ENCODE results near the gene PI16.
"Not testable (repeated sequence)": the region's sequence is repeated elsewhere in the genome, so short reads cannot be mapped to it uniquely, and the experiment has no call there.

Gene PI16

DNA sequence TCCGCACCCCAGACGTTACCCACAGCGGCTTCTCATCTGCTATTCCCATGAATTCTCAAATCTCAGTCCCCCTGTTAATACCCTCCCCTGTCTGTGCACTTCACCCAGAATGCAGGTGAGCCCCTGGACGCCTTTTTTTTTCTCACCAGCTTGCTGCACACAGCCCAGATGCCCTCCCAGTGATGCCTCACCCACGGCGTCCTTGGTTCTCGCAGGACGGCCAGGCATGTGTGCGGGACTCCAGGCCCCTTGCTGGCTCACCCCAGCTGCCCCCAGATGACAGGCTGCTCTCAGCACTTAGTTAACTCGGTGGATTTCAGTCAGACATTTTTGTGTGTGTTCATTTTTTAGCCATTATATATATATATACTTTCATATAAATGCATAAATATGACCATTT is 25.4 kb upstream of the PI16 start:
- no peak for DNase-seq

GRCh38 chr6:36929607-36930006 is 24.9 kb upstream of the PI16 start:
- DNase-seq = no peak

DNA sequence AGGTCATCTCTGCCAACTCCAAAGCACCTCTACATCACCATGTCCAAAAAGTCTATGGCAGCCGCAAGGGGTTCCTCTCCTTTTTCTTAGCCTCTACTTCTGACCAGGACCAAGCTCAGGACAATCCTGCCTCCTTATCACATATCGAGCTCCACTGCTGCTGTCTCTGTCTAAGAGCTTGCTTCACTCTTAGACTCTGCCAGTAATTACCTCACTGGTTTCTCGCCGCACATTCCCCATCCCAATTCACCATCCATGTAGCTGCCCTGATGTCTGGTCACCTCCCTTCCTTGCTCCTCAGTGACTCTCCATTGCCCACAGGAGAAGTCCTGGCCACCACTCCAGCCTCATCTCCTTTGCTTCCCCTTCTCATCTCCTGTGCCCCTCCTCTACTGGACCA is 24.1 kb upstream of the PI16 start:
- no peak for DNase-seq

DNA sequence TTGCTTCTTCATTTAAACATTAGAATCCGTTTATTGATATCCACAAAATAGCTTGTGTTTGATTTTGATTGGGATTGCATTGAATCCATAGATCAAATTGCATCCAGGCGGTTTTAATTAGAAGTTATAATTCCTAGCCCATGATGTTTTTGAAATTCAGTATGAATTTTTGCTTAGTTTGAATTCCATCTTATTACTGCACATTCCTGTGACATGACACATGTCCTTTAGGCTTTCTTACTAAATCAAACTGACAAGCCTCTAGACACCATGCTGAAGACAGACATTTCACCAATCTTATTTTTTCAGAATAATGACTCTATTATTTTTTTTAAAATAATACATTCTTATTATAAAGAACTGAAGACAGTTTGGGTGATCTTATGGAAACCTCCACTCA is 21.4 kb upstream of the PI16 start:
- no peak for DNase-seq

DNA sequence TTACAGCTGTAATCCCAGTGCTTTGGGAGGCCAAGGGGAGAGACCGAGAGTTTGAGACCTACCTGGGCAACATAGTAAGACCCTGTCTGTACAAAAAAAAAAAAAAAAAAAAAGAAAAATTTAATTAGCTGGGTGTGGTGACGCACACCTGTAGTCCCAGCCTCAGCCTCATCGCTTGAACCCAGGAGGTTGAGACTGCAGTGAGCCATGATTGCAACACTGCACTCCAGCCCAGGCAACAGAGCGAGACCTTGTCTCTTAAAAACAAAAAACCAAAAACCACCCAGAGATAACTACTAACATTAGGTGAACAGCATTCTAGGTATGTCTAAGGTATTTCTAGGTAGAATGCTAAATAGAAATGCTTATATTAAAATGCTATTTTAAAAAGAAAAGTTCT is 21.0 kb upstream of the PI16 start:
- DNase-seq = no peak

DNA sequence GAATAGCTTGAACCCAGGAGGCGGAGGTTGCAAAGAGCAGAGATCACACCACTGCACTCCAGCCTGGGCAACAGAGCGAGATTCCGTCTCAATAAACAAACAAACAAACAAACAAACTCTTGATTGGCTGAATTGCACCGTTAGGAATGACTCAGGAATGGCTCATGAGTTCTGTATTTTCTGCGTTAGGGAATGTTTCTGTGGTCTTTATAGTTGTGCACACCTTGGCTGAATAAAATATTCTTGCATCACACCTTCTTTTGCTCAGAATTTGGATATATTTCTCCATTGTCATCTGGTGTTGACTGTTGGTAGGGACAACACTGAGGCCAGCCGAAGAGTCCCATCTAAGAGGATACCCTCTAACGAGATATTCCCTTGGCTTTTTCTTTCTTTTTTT is 19.6 kb upstream of the PI16 start:
- DNase-seq = no peak

DNA sequence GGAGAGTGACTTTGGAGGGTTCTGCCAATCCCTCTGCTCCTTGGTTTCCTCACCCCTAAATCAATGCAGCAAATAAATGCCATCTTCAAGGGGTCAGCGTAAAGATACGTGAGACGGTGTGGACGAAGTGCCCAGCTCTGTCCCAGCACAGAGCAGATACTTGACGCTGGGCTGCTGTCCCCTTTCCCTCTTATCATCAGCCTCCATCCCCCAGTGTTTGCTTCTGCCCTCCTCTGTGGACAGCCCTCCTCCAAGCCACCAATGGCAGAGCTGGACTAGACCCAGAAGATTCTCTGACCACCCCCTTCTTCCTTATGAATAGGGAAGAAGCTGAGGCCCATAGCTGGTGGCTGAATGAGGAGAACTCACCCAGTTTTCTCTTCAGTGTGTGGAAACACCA is 17.7 kb upstream of the PI16 start:
- no peak for DNase-seq

DNA sequence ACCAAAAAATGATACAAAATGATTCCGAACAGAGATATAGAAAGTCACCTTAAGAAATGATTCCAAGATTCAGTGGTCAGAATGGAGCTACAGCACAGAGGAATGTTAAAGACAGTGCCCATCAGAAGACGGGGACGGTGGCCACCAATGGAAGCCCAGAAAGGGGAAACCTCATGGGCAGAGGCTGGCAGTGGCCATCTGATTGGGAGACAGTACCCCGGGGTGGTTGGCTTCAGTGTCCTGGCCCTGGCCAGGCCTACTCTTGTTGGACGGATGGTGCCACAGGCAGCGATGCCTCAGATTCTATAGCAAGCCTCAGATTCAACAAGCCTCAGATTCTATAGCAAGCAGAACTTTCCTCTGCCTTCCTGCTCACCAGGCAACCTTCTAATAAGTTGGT is 16.6 kb upstream of the PI16 start:
- DNase-seq = no peak

DNA sequence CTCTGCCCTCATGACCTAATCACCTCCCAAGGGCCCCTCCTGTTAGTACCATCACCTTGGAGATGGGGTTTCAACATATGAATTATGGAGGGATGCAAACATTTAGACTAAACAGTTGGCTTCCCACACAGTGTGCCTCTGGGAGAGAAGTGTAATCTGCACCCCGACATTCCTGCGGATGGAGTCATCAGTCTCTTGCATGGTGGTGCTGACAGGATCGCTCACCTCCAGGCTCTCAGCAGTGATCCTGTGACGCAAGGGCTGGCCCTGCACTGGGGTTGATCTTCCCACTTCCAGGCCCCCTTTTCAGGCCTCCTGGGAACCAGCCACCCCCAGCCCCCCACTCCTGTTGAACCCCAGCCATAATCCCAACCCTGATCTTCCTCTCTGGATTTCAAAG is 16.0 kb upstream of the PI16 start:
- no peak for DNase-seq

DNA sequence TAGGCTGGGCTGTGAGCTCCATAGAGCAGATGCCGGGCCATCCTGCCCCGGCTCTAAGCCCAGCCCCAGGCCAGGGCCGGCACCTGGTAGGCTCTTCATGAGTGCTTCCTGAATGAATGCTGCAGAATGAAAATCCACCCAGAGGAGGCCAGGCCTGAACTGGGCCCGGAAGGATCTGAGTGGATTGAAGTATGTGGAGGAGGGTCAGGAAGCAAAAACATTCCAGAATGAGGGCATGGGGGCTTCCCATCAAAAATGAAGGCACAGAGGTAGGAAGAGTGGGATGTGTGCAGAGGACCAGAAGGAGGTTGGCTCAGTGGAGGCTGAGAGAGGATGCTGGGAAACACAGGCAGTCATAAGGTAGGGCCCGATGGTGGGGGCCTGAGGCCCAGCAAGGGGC is 15.5 kb upstream of the PI16 start:
- DNase-seq = not testable (repeated sequence)

GRCh38 chr6:36940027-36940426 is 14.5 kb upstream of the PI16 start:
- no peak for DNase-seq

DNA sequence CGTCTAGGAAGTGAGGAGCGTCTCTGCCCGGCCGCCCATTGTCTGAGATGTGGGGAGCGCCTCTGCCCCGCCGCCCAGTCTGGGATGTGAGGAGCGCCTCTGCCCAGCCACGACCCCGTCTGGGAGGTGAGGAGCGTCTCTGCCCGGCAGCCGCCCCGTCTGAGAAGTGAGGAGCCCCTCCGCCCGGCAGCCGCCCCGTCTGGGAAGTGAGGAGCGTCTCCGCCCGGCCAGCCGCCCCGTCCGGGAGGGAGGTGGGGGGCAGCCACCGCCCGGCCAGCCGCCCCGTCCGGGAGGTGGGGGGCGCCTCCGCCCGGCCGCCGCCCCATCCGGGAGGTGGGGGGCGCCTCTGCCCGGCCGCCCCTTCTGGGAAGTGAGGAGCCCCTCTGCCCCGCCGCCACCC is 13.0 kb upstream of the PI16 start:
- DNase-seq = not testable (repeated sequence)

GRCh38 chr6:36942329-36942728 is 12.2 kb upstream of the PI16 start:
- not testable (repeated sequence) for DNase-seq

DNA sequence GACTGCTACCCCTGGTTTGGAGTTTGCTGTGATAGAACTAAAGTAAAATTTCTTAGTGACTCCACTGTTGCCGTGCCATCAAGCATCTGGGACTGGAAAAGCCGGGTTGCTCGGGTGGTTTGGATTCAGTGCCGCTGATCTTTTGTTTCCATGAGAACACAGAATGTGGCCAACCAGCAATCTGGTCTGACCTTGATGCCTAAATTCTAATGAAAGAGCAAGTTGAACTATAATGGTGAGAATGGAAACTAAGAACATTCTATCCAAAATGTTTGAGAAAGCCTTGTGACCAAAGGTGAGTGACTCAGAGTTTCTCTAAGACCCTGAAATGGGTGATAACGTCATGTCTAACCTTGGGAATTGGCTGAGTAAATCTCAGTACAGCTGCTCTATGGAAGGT is 9.9 kb upstream of the PI16 start:
- no peak for DNase-seq

DNA sequence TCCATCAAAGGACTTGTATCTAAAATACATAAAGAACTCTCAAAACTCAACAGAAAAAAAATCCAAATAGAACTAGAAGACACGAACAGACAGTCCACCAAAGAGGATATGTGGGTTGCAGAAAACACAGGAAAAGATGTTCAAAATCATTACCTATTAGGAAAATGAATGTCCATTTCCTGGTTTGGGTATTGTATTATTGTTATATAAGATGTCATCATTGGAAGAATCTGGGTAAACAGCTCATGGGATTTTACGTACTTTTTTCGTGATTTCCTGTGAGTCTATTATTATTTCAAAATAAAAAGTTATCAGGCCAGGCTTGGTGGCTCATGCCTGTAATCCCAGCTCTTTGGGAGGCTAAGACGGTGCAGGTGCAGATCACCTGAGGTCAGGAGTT is 9.2 kb upstream of the PI16 start:
- no peak for DNase-seq

GRCh38 chr6:36946526-36946925 is 8.0 kb upstream of the PI16 start:
- DNase-seq = no peak

DNA sequence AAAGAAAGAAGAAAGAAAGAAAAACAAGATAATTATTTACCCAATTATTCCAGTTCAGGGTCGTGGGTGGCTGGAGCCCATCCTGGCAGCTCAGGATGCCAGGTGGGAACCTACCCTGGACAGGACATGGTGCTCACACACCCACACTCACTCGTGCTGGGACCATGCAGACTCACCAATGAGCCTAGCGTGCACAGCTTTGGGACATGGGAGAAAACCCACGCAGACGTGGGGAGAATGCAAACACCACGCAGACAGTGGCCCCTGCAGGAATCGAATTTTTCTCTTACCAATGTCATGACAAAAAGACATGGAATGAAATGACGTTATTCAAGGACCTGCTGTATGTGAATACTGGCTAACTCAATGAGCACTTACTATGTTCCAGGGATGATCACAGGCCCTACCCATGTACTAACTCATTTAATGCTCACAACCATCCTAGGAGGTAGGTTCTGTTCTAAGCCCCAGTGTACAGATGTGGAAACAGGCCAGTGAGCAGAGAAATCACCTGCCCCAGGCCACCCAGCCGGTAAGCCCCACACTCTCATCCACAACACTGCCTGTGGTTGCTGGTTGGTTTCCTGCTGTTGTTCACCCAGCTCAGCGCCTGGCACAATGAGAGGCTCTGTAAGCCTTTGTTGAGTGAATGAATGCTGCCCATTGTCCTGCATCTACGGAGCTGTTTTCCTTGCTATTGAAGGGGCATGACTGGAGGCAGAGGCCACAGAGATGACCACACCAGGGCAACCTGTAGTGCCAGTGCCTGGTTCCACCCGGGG is 6.8 kb upstream of the PI16 start:
- DNase-seq = no peak

GRCh38 chr6:36949076-36949475 is 5.5 kb upstream of the PI16 start:
- DNase-seq = not testable (repeated sequence)

DNA sequence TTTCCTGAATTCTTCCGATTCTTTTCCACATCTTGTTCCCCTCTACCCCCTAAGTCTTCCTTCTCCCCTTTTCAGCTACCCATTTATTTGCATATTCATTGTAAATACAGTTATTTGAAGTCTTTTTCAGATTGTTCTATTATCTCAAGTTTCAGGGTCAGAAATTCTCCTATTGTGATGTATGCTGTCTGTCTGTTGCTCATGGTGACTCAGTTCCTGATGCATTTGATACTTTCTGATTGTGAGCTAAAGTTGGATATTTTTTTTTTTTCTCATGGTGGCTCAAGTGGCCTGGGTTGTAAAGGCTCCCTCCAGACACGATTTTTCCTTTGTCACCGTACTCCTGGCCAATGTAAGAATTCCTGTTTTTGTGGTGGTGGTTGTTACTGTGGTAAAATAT is 4.9 kb upstream of the PI16 start:
- no peak for DNase-seq

DNA sequence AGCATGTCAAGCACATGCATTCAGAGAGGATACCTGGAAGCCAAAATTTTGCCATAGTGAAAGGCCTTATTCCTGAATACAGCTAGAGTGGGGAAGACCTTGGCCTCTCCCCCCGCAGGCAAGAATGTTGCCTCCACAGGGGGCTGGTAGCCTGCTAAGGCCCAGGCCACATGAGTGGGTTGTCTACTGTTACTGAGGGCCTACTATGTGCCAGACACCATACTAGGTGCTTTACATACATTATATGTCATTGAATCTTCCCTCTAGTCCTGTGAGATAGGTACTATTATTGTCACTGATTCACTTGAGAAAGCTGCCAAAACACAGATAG is 642 bp upstream of the PI16 start:
- DNase-seq = no peak

- DNase-seq = no peak
These were observed 598 bp downstream of the PI16 start for GRCh38 chr6:36955136-36955535.

DNA sequence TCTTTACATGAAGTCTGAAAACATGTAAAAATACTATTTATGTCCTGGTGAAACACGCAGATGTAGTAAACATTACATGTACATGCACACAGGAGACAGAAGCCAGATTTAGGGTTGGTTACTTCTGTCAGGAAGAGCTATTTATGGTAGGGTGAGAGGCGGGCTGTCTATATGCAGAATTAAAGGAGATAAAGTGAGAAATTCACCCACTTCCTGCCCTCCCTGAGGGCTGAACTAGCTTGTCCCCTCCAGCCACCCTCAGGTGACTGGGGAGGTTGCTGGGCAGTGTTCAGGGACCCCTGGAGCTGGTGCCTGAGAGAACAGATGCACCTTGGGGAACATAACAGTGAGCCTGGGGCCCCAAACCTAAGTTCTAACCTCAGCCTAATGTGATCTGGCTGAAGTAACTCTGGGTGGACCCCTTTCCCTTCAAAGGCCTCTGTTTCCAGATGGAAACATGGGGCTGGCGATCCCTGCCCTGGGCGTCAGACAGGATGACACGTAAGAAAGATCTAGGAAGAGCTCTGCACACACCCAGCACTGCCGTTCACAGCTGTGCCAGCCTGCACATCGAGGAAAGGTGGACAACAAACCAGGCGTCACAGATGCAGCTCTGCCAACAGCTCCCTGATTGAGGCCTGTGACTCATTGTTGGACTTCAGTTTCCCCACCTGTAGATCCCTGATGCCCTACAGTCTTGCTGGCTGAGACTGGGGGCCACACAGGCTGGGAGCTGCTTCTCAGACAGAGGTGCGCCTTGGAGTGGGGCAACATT is 1.3 kb downstream of the PI16 start:
- no peak for DNase-seq

DNA sequence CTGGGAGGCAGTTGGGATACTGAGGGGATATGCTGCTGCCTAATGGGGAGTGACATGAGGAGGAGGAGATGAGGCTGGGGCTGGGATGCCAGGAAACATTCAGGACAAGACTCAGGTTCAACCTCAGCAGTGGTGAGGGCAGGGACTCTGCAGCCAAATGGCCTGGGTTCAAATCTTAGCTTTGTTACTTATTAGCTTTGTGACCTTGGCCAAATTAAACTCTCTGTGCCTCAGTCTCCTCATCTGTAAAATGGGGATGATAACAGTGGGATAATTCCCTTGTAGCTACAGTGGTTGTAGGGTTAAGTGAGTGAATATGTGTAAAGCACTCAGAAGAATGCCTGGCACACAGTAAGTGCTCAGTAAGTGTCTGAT is 1.9 kb downstream of the PI16 start:
- no peak for DNase-seq

DNA sequence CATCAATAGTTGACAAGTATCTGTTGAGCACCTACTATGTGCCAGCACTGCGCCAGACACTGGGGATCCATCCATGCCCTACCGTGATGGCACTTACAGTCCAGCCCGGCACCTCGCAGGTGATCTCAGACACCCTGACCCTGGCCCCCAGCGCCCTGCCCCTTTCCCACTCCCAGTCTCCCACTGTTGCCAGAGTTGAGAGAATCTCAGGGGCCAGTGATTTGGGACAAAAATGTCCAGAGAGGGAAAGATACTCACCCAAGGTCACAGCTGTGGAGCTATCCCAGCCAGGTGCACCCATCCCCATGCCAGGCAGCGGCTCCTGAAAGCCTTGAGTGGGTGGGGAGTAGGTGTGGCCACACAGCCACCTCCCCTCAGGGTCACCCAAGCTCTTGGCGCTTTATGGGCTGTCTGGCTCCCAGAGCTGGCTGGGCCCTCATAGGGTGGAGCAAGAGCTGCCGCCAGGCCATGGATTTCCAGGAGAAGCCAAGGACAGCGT is 3.3 kb downstream of the PI16 start:
- no peak for DNase-seq

Measured in NCI-H524 (cell line).